GM18867 (cell line): ENCODE results near the gene ARHGEF28.

Source experiments
- ATAC-seq: cut with Tn5 transposase; IDR thresholded peaks from one replicate; pipeline ENCODE4 v1.9.1; 2021; ENCODE audit warnings: mild to moderate bottlenecking, moderate library complexity; ENCODE audit not compliant: unreplicated experiment

The ARHGEF28 gene

GRCh38 chr5:73729329-73729728 lies 103.3 kb downstream of the ARHGEF28 start:
- ATAC-seq, result no peak

GRCh38 chr5:73732045-73732444 lies 106.0 kb downstream of the ARHGEF28 start:
- ATAC-seq, result no peak

GRCh38 chr5:73733219-73733618 lies 107.2 kb downstream of the ARHGEF28 start:
- no peak for ATAC-seq

DNA sequence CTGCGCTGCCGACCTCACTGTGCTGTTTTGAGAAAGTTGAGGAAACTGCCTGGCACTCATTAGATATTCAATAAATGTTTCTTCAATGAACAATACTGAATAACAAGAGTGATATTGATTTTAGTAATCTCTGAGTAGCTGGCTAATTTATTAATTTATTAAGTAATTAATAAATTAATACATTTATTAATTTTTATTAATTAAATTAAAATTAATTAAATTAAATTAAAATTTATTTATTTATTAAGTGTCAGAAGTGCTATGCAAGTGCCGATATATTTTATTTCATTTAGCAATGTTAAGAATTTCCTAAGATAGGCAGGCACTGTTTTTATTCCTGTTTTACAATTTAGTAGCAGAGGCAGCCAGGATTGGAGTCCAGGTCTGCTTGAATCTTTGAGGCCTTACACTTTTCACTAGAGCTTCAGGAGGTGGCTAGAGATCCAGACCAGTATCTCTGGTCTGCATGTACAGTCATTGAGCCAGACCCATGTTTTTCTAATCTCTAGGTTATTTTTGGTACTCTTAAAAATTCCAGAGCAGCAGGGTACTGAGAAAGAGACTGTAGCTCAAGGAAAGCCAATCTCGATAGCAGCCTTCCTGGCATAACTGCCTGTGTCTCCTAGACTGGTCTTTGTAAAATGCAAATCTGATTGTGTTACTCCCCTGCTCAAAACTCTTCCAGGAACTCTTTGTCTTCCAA lies 109.2 kb downstream of the ARHGEF28 start:
- no peak for ATAC-seq

GRCh38 chr5:73739650-73740049 lies 113.7 kb downstream of the ARHGEF28 start:
- ATAC-seq, result no peak

GRCh38 chr5:73740274-73740790 lies 114.3 kb downstream of the ARHGEF28 start:
- ATAC-seq, result no peak

GRCh38 chr5:73743161-73743560 lies 117.2 kb downstream of the ARHGEF28 start:
- ATAC-seq, result no peak

GRCh38 chr5:73745836-73746235 lies 119.8 kb downstream of the ARHGEF28 start:
- ATAC-seq, result no peak

- ATAC-seq, result no peak
Observed at GRCh38 chr5:73746608-73747007, 120.6 kb downstream of the ARHGEF28 start.

DNA sequence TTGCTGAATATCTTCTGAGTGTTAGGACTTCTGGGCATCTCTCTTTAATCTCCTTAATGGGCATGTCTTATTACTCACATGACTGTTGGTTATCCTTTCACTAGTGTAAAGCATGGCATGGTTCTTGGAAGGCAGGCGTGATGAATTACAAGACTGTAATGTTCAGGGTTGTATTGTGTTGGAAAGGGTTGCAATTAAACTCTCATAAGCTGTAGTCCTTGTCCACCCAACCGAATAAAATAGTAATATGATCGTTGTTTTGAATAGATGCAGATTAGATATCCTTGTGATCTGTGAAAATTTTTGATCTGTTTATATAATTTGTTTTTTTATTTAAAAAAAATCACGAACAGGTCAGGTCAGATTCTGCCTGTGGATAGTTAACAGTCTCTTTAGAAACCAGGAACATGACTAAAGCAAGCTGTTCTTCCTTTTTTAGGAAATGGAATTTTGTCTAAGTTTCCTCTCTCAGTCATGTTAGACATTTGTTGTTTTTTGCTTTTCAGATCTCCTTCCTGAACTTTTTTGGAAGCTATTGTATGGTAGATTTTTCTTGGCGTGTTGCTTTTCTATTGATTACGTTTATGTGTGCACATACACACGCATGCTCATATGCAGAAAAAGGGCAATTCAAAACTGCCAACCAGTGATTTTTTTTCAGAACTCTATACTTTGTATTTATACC lies 121.8 kb downstream of the ARHGEF28 start:
- ATAC-seq, result no peak

- no peak for ATAC-seq
Observed at GRCh38 chr5:73748510-73749400, 122.8 kb downstream of the ARHGEF28 start.

GRCh38 chr5:73749485-73750270 lies 123.7 kb downstream of the ARHGEF28 start:
- no peak for ATAC-seq

- ATAC-seq, result peak; percentile 77
Observed at GRCh38 chr5:73751254-73751914, 125.4 kb downstream of the ARHGEF28 start.

DNA sequence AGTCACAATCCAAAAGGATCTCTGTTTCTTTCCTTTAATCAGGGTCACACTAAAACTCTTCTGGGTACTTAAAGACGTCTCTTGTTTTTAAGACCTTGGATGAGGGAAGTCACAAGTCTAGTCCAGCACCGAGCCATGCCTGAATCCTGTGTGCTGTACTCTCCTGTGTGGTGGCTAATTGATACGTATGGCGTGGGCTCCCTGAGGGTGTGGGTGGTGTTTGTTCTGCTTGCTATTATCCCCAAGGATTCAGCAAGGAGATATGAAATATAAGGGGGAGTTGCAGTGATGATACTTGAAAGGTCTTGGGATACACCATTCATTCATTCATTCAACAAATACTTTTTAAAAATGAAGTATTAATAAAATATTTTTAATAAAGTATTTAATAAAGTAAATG lies 128.3 kb downstream of the ARHGEF28 start:
- ATAC-seq, result no peak

DNA sequence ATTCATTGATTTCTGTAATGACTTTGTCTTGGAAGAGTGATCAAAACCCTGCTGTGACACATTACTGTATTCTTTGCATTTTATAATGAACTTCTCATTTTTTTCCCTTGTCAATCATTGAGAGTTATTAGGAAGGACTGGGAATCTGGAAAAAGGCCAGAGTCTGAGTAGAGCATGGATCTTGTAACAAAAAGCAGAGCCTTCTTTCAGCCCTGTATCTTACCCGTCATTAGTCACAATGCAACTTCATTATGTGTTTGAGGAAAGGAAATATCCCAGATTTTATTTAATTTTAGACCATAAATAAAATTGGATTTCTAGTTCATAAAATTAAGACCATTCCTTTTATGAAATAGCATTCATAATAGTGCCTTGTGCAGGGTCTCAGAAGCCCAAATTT lies 131.4 kb downstream of the ARHGEF28 start:
- ATAC-seq, result no peak

GRCh38 chr5:73759771-73760170 lies 133.8 kb downstream of the ARHGEF28 start:
- ATAC-seq, result no peak

DNA sequence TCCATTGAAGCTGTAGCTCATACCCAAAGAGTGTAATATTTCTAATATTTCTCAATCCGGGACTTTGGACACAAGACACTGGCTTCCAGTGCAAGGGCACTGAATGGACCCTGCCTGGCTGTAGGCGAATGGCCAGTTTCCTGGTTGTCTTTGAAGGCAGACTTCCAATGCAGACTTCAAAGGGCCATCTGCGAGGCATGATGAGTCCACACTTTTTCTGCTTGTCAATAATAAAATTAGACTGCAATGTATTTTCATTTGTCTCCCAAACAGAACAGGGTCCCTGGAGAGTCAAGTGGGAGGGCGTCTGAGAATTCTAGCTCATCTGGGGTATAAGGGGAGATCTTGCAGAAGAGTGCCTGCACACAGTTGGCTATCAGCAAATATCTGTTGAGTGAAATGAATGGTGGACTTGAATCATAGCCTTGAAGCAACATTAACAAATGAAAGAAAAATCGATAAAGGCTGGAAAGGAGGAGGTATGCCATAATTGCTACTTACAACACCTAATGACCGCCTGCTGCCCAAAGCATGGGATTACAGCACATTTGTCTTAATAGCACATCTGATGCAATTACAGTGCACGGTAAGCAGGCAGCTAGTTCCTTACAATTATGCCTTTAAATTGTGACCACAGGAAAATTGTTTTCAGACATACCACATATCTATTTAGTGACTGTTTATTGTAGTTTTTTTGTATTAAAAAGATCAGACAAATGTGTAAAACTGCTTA lies 137.5 kb downstream of the ARHGEF28 start:
- ATAC-seq, result no peak

DNA sequence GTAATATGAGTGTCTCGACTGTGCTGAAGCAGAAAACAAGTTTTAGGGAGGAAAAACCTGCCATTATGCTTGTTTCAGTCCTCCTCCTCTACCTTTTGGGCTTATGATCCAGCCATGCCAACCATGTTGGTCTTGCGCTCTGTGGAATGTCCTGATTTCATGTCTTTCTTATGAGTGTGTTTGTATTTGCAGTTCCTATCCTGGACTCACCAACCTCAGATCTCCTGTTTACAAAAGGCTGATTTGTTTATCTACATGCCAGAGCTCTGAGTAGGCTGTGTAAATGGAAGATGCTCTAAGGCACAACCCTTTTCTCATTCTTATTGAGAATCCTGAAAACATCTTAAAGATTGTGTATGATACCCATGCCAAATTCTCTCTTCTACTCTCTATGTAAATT lies 138.6 kb downstream of the ARHGEF28 start:
- no peak for ATAC-seq

- ATAC-seq, result no peak
Observed at GRCh38 chr5:73764996-73765395, 139.0 kb downstream of the ARHGEF28 start.
